ENCODE data around the gene RTL5.

GRCh38 chrX:72088761-72089160 lies 43.0 kb downstream of the RTL5 start:
- TF ChIP-seq CTCF (IDR thresholded peaks at IDR 0.05; ENCODE audit: low read length), result no peak
- no peak for TF ChIP-seq EZH2 (IDR thresholded peaks at IDR 0.05; ENCODE audit: borderline replicate concordance, low read length)
